NCI-H128 (cell line): ENCODE results near the gene ARGLU1.

Source experiments
- DNase-seq: peaks from one replicate; lab custom pipeline; 2025; ENCODE audit not compliant: unreplicated experiment; lab: John Stamatoyannopoulos, UW

ARGLU1 gene

GRCh38 chr13:106587787-106588186 is 19.9 kb upstream of the ARGLU1 start:
- no peak for DNase-seq

DNA sequence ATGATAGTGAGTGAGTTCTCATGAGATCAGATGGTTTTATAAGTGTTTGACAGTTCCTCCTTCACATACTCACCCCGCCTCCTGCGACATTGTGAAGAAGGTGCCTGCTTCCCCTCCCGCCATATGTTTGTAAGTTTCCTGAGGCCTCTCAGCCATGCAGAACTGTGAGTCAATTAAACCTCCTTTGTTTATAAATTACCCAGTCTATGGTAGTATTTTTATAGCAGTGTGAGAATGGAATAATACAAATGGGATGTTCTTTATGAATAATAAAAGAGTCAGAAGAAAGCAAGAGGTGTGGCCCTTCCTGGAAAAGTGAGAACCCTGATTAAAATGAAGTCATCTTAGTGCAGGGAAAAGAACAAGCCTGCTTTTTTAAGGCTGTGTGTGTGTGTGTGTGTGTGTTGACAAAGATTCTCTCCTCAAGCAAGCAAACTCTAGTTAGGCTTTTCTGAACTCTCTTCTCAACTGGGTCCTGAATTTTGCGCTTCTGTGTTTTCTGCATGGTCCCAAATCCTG is 18.8 kb upstream of the ARGLU1 start:
- DNase-seq, result no peak

DNA sequence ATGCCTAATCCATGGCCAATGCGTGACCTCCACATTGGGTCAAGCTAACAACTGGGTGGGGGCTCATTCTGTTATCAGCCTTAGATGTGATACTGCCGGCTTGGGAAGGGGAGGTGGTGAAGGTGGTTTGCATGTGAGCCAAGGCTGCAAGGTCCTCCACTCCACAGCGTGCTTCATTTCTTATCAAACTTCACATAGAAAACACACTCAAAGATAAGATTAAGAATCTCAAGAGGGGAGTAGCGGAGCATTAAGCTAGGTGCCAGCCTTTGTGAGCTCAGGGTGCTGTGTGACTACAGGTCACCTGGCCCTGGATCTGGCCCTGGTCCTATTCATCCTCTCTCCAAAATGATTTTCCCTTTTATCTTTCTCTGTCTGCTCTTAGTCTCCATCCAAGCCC is 13.3 kb upstream of the ARGLU1 start:
- DNase-seq, result no peak

GRCh38 chr13:106575896-106576295 is 8.0 kb upstream of the ARGLU1 start:
- no peak for DNase-seq

GRCh38 chr13:106573868-106574267 is 5.9 kb upstream of the ARGLU1 start:
- DNase-seq, result no peak

DNA sequence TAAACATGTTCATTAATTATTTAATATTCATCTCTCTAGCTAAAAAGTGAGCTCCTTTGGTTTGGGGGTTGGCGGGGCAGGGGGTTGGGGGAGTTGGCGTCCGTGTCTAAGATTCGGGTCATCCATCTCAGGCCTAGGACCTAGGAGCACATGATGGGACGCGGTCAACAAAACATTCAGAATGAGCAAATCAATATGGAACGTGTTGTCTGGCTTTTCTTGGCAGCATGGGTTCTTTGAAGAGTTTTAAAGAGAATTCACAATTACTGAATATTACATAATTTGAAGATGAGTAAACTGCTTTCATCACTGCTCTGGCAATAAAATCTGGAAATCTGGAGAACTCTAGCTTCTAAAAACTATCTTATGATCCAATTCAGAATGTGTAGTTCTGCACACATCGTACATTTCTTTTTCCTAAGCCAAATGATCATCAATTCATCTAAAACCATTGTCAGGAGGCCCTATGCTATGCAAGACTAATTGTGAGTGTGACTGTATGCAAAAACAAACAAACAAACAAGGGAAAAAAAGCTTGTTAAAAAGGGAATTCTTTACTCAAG is 5.4 kb upstream of the ARGLU1 start:
- DNase-seq, result no peak

DNA sequence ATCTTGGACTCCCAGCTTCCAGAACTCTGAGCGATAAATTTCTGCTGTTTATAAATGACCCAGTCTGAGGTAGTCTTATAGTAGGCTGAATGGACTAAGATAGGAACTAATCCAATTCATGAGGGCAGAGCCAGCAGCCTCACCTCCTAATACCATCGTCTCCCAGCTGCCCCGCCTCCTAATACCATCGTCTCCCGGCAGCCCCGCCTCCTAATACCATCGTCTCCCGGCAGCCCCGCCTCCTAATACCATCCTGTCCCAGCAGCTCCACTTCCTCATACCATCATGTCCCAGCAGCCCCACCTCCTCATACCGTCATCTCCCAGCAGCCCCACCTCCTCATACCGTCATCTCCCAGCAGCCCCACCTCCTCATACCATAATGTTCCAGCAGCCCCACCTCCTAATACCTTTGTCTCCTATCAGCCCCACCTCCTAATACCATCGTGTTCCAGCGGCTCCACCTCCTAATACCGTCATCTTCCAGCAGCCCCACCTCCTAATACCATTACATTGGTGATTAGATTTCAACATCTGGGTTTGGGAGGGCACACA is 2.4 kb upstream of the ARGLU1 start:
- DNase-seq, result no peak

DNA sequence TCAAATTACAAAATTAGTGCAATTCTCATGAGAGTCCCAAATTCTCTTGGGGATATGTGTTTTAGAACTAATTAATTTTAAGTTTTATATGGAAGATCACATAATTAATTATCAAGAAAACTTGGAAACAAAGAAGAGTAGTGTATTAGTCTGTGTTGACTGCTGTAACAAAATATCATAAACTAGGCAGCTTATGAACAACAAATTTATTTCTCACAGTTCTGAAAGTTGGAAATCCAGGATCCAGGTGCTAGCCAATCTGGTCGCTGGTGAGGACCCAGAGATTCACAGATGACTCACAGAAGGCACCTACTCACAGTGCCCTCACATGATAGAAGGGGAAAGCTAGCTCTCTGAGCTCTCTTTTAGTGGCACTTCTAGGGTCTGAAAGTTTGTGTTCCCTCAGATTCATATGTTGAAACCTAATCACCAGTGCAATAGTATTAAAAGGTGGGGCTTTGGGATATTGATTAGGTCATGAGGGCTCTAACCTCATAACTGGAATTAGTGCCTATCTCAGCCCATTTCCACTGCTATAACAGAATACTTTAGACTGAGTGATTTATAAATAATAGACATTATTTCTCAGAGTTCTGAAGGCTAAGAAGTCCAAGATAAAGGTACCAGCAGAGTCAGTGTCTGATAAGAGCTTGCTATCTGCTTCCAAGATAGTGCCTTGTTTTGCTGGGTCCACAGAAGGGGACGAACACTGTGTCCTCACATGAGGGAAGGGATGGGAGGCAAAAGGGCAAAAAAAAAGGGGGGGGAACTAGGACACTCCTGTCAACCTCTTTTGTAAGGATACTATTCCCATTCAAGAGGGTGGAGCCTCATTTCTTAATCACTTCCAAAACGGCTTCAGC is 1.5 kb upstream of the ARGLU1 start:
- DNase-seq, result no peak

DNA sequence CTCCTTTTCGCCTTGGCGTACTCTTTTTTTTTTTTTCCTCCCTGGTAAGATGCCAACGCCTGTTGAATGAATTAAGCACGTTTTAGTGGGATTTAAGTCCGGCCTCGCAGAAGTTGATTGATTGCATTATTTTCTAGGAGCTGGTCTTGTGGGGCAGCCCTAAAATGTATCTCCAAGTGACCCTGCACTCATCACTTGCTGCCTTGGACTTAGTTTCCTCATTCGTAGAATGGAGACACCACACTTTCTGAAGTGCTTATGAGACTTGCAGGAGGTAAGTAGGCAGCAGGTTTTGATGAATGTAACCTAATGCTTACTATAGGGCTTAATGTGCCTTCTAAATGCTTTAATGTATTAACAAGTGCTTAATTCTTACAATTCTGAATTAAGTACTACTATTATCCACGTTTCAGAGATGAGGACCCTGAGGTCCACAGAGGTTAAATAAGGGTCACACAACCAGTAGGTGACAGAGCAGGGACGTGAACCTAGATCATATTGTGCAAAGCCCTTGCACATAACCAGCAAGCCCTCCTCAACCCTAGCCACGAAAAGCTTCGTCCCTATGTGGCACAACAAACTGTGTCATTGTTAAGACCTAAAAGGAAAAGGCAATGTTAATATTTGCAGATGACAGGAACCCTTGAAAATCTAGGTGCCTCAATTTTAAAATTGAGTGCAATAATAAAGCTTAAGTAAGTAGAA is 514 bp upstream of the ARGLU1 start:
- DNase-seq, result no peak

DNA sequence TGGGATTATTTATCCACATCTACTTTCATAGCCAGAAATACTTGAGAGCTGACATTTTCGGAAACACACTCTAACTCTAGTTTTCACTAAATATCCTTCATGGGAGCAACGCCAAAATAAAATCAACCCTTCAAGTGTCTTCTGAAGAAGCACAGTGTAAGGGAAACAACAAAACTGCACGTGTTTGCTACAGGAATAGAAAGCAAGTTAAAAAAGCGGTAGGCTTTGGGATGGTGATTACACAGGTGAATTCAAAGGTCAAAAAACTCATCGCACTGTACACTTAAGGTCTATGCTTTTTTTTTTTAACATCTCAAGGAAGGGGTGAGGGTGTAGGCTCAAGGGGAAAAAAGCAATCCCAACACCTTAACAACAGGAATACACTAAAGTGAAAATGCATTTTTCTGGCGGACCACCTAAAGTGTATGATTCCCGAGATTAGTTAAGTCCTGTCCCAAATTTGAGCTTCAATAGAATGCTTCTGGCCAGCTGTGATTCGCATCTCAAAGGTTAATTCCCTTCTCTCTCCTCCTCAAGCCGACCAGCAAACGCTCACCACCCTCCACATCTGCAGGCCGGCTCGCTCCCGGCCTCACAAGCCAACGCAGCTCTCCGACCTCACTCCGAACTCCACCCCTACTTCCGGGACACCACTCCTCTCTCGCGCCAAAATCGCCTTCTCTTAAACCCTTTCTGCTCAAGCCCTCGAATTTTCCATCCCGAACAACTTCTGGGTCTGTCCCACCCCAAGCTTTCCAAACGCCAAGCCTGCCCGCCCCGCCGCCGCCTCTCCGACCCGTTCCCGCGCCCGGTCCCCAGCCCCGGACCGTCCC is 1.1 kb downstream of the ARGLU1 start:
- no peak for DNase-seq

- no peak for DNase-seq
Measured at GRCh38 chr13:106565127-106565775, 2.7 kb downstream of the ARGLU1 start.

DNA sequence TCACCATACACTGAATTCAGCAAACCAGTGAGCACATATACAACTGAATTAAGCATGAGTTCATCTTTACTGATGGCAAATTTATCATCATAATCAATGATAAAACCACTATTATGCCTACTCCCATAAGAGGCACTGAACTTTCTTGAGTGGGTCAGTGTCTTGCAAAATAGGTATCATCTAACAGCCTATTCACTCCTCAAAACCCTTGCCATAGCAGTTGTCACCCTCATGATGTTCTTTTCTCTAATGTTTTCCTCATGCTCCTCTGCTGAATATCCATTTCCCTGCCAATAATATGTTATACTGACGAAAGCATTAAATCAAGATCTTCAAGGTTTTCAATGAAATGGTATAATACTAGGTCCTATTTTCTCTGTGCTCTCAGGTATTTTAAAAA is 5.6 kb downstream of the ARGLU1 start:
- no peak for DNase-seq

GRCh38 chr13:106561551-106562170 is 6.3 kb downstream of the ARGLU1 start:
- no peak for DNase-seq

- no peak for DNase-seq
Measured at GRCh38 chr13:106560821-106561220, 7.1 kb downstream of the ARGLU1 start.

DNA sequence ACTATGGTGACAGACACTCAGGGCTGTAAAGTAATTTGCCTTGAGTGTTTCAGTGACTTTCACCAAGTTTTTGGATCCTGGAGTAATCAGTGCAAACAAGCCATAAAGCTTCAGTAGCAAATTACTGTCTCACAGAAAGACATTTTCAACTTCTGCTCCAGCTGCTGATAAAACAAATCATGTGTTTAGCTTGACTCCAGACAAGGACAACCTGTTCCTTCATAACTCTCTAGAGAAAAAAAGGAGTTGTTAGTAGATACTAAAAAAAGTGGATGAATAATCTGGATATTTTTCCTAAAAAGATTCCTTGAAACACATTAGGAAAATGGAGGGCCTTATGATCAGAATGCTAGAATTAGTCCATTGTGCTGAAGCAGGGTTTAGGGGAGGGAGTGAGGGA is 9.4 kb downstream of the ARGLU1 start:
- no peak for DNase-seq

GRCh38 chr13:106555631-106556328 is 12.2 kb downstream of the ARGLU1 start:
- no peak for DNase-seq

DNA sequence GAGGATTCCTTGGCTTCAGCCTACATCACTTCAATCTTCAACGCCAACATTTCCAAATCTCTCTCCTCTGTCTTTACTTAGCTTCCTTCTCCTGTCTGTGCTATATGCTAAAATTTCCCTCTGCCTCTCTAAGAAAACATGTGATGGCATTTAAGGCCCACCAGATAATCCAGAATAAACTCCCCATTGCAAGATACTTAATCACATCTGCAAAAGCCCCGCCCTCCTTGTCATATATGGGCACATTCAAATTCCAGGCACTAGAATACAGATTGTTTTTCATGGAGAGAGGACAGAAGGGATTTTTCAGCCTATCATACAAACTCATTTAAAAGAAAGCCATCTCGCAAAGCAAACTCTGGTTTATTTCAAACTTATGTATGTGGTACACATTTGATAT is 16.2 kb downstream of the ARGLU1 start:
- no peak for DNase-seq

GRCh38 chr13:106551350-106551749 is 16.6 kb downstream of the ARGLU1 start:
- no peak for DNase-seq

DNA sequence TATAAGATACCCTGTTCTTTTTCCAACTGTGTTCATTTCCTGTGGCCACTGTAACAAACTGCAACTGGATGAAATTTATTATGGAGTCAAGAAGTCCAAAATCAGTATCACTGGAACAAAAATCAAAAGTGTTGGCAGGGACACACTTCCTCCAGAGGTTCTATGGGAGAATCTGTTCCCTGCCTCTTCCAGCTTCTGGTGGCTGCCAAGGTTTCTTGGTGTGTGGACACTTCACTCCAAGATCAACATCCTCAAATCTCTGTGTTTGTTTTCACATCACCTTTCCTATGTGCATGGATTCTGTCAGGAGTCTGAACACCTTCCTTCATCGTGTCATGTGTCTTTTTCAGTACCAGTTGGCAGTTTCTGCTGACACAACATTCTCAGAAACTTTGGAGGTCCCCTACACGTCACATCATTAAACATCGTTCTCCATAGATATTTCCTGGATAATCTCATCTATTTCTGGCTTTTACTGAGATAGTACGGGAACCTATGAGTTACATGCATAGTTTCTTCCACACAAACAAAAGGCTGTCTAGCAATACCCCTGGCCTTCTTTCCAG is 17.3 kb downstream of the ARGLU1 start:
- no peak for DNase-seq
